B cell (primary cell): ENCODE results near the gene SRRD. TPM values are rescaled to one million over a fixed set of nuclear protein-coding genes. Genes with fewer than 3 reads are reported as not detected.

Source experiments
- ATAC-seq: fragments of 200-7000 bp; cut with Tn5 transposase; one replicate; pipeline ENCODE4 v1.10.0; 2021; ENCODE audit warnings: low read depth, mild to moderate bottlenecking, moderate number of reproducible peaks, moderate library complexity
- CTCF ChIA-PET: fragments of 350-600 bp; sonication (Branson Sonifier 250); formaldehyde crosslinking; loops from one replicate; lab custom pipeline; 2021; ENCODE audit warnings: antibody characterized with exemption, inconsistent platforms; lab: Charles Lee
- POLR2A ChIA-PET: fragments of 350-600 bp; sonication (Branson Sonifier 250); formaldehyde crosslinking; loops from one replicate; lab custom pipeline; 2021; ENCODE audit warnings: antibody characterized with exemption; lab: Charles Lee
- DNase-seq: peaks from one replicate; pipeline ENCODE4 v3.0.0; 2013
- H2AFZ ChIP-seq: 2 replicates; pipeline ENCODE4 v1.6.1; 2012; ENCODE audit warnings: mild to moderate bottlenecking, low read depth, low read length; ENCODE audit not compliant: insufficient read depth, poor library complexity, severe bottlenecking
- H3K27ac ChIP-seq, 2 donors: 1 replicate in 1 of 2; 2 replicates in 1 of 2; pipeline ENCODE4 v1.5.1; 2012 to 2013; ENCODE audit warnings: low read length in 2 of 2, mild to moderate bottlenecking in 2 of 2, moderate library complexity in 1 of 2
- H3K27me3 ChIP-seq, 4 experiments: fragments of 200-600 bp in 1 of 4; sonication (generic) in 1 of 4; replicated peaks in 1 of 4; 1 replicate in 2 of 4; 2 replicates in 2 of 4; pipeline versions ENCODE4 v1.6.1 to v1.7.0; 2013 to 2016; ENCODE audit warnings: low read length in 3 of 4, mild to moderate bottlenecking in 2 of 4, mixed read lengths in 1 of 4, moderate library complexity in 1 of 4; ENCODE audit not compliant: insufficient read depth in 4 of 4, control insufficient read depth in 3 of 4; ENCODE audit errors: control extremely low read depth in 1 of 4
- H3K36me3 ChIP-seq, 2 experiments: replicated peaks in 1 of 2; 1 replicate in 1 of 2; 2 replicates in 1 of 2; pipeline versions ENCODE4 v1.6.1 to v1.7.1; 2013; ENCODE audit warnings: low read length in 1 of 2; ENCODE audit not compliant: insufficient read depth in 2 of 2, control insufficient read depth in 1 of 2; ENCODE audit errors: control extremely low read depth in 1 of 2, extremely low read depth in 1 of 2
- H3K4me1 ChIP-seq, 2 donors: fragments of 200-600 bp in 1 of 2; sonication (generic) in 1 of 2; 1 replicate in 1 of 2; 2 replicates in 1 of 2; pipeline versions ENCODE4 v1.5.1 to v1.6.1; 2013 to 2017; ENCODE audit warnings: low read length in 2 of 2; ENCODE audit not compliant: control insufficient read depth in 2 of 2, insufficient read depth in 2 of 2
- H3K4me2 ChIP-seq: replicated peaks from 2 replicates; pipeline ENCODE3; 2012; ENCODE audit warnings: mild to moderate bottlenecking, low read depth, low read length; ENCODE audit not compliant: poor library complexity, severe bottlenecking
- H3K4me3 ChIP-seq, 5 experiments: fragments of 200-600 bp in 1 of 5; sonication (generic) in 1 of 5; 1 replicate in 3 of 5; 2 replicates in 2 of 5; pipeline versions ENCODE4 v1.5.1 to v1.7.0; 2011 to 2016; ENCODE audit warnings: low read length in 4 of 5, mild to moderate bottlenecking in 4 of 5, low read depth in 2 of 5, control low read depth in 1 of 5, moderate library complexity in 1 of 5; ENCODE audit not compliant: insufficient read depth in 1 of 5; ENCODE audit errors: control extremely low read depth in 1 of 5, extremely low read depth in 1 of 5
- H3K79me2 ChIP-seq: fragments of 200-600 bp; sonication (generic); one replicate; pipeline ENCODE4 v1.6.0; 2016; ENCODE audit warnings: low read length; ENCODE audit not compliant: control insufficient read depth, insufficient read depth
- H3K9ac ChIP-seq: fragments of 200-600 bp; sonication (generic); 2 replicates; pipeline ENCODE4 v1.6.1; 2017; ENCODE audit warnings: mild to moderate bottlenecking, low read length, moderate library complexity
- H3K9me3 ChIP-seq, 3 donors: one replicate each; pipeline versions ENCODE4 v1.6.1 to v1.7.1; 2013; ENCODE audit warnings: low read length in 2 of 3; ENCODE audit not compliant: control insufficient read depth in 2 of 3, insufficient read depth in 1 of 3; ENCODE audit errors: control extremely low read depth in 1 of 3
- H4K20me1 ChIP-seq: 2 replicates; pipeline ENCODE4 v1.6.0; 2012; ENCODE audit warnings: mild to moderate bottlenecking, low read length; ENCODE audit not compliant: insufficient read depth, control insufficient read depth, poor library complexity, severe bottlenecking
- H3K27ac Mint-ChIP-seq: one replicate; pipeline ENCODE4 v1.8.0; 2021; ENCODE audit warnings: mixed read lengths
- H3K27me3 Mint-ChIP-seq: one replicate; pipeline ENCODE4 v1.8.0; 2021; ENCODE audit warnings: mixed read lengths
- H3K4me1 Mint-ChIP-seq: one replicate; pipeline ENCODE4 v1.8.0; 2021; ENCODE audit warnings: mixed read lengths
- H3K4me3 Mint-ChIP-seq: one replicate; pipeline ENCODE4 v1.8.0; 2021; ENCODE audit warnings: mixed read lengths
- H3K9me3 Mint-ChIP-seq: one replicate; pipeline ENCODE4 v1.8.0; 2022; ENCODE audit warnings: mixed read lengths; ENCODE audit not compliant: insufficient read depth
- EZH2 ChIP-seq: IDR thresholded peaks from 2 replicates; pipeline ENCODE4 v1.6.1; 2012; ENCODE audit warnings: borderline replicate concordance, low read depth, mild to moderate bottlenecking, moderate library complexity, low read length; ENCODE audit not compliant: insufficient read depth, poor library complexity, severe bottlenecking
- WGBS: methylation state at CpG from one replicate; pipeline ENCODE4 v1.1.5; 2013; ENCODE audit warnings: missing lambda C conversion rate; ENCODE audit not compliant: insufficient coverage; 5-methylcytosine and 5-hydroxymethylcytosine counted together
- intact Hi-C: fragments of 100-400 bp; cut with micrococcal nuclease; formaldehyde crosslinking; loops from one replicate; pipeline ENCODE4 v1.10.0; 2022
- polyA plus RNA-seq: library from polyadenylated mRNA; depleted of rRNA; stranded (reverse); fragments of >200 nt; gene quantifications from 2 replicates; pipeline ENCODE4 v1.2.3, GENCODE V29; 2012
- total RNA-seq, 2 donors: library from RNA; stranded (reverse); fragments of 120-200 nt in 1 of 2; gene quantifications; 1 replicate in 1 of 2; 2 replicates in 1 of 2; pipeline versions ENCODE4 v1.2.3 to v1.2.4, GENCODE V29; 2013 to 2022
- TF ChIP-seq, protein P1 (sequence below): fragments of 200-600 bp; IDR thresholded peaks from one replicate; pipeline ENCODE4 v1.8.0; 2022; ENCODE audit warnings: antibody characterized with exemption, mild to moderate bottlenecking

The SRRD gene
- total and polyA plus RNA-seq, 2 donors (not counting 1 experiment from before 2014, with no cell fraction given) = 7.8 to 19.2 TPM

DNA sequence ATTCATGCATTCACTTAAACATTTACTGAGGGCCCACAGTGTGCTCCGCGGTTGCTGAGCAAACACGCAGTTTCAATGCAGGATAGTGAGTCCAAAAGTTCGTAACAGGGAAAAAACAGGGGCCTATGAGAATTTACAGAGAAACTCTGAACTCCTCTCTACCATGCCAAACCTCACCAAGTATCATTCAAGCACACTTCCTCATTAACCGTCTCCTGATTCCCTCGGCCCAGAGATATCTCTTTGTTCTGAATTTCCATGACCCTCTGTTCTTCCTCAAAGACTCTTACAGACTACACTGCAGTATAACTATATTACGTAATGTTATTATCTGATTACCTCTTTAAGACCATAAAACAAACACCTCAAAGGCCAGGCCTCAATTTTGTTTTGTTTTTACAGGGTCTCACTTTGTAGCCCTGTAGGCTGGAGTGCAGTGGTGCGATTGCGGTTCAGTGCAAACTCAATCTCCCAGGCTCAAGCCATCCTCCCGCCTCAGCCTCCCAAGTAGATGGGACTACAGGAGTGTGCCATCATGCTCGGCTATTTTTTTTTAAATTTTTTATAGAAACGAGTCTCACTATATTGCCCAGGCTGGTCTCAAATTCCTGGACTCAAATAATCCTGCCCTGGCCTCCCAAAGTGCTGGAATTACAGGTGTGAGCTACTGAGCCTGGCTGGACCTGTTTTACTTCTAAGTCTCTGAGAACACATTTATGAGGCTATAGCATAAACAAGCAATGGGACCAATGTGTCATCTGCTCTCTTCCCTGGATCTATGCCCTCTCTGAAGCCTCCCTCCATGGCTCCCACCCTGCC is 3.7 kb upstream of the SRRD start:
- ChIA-PET CTCF (interaction anchor here (1.0 to 1.6 kb wide), 5 partner anchors 18 to 49 kb away, joined by 3 to 5 read pairs (median 4); no protein-coding TSS in a partner anchor), POLR2A (no interaction called here)
- Histone ChIP-seq H3K36me3 (peaks cover 0 to 25% of the 10 kb centered on the region in 2 experiments), H3K4me1 (peaks cover 50 to 61% of the 10 kb centered on the region in 2 donors), H2AFZ (peak overlapping the region; percentile 64), H3K79me2 (peaks cover 67% of the 10 kb centered on the region), H4K20me1 (no peaks in the 10 kb centered on the region), H3K27ac (peak overlapping the region; percentile 50 to 72), H3K4me2 (peak overlapping the region; percentile 68), H3K27me3 (no peaks in the 10 kb centered on the region), H3K9me3 (no peaks in the 10 kb centered on the region), H3K4me3 (peak overlapping the region; percentile 31 to 55 (median 44)), H3K9ac (peak overlapping the region; percentile 50)
- H3K4me3 Mint-ChIP-seq = peak overlapping the region; percentile 94
- H3K27me3 Mint-ChIP-seq = no peaks in the 10 kb centered on the region
- peak overlapping the region; percentile 82 for H3K27ac Mint-ChIP-seq
- DNase-seq (peak; percentile 41), ATAC-seq (no peak)
- peaks cover 67% of the 10 kb centered on the region for H3K4me1 Mint-ChIP-seq
- TF ChIP-seq EZH2 = no peak
- TF ChIP-seq, protein P1, sequence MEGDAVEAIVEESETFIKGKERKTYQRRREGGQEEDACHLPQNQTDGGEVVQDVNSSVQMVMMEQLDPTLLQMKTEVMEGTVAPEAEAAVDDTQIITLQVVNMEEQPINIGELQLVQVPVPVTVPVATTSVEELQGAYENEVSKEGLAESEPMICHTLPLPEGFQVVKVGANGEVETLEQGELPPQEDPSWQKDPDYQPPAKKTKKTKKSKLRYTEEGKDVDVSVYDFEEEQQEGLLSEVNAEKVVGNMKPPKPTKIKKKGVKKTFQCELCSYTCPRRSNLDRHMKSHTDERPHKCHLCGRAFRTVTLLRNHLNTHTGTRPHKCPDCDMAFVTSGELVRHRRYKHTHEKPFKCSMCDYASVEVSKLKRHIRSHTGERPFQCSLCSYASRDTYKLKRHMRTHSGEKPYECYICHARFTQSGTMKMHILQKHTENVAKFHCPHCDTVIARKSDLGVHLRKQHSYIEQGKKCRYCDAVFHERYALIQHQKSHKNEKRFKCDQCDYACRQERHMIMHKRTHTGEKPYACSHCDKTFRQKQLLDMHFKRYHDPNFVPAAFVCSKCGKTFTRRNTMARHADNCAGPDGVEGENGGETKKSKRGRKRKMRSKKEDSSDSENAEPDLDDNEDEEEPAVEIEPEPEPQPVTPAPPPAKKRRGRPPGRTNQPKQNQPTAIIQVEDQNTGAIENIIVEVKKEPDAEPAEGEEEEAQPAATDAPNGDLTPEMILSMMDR = no peak
- WGBS = 33% methylated on average over 9 of the region's 12 CpGs
- intact Hi-C loops = loop anchor here (2.0 kb wide), 1 partner anchor 19 kb away; no protein-coding TSS in a partner anchor
- no peaks in the 10 kb centered on the region for H3K9me3 Mint-ChIP-seq

DNA sequence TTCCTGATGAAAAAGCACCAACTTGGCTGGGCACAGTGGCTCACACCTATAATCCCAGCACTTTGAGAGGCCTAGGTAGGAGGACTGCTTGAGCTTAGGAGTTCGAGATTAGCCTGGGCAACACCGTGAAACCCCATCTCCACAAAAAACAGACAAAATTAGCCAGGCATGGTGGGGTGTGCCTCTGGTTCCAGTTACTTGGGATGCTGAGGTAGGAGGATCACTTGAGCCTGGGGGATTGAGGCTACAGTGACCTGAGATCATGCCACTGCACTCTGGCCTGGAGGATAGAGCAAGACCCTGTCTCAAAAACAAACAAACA is 3.1 kb upstream of the SRRD start:
- CTCF ChIA-PET = no interaction called here
- H3K4me3 Mint-ChIP-seq = peak overlapping the region; percentile 94

More for the DNA sequence above, 3.1 kb upstream of the SRRD start:
- WGBS = no CpG with 5 or more reads among the region's 2 CpGs
- ATAC-seq (no peak), DNase-seq (no peak)
- H4K20me1 ChIP-seq = no peaks in the 10 kb centered on the region
- no peak overlapping the region for H3K9ac ChIP-seq
- POLR2A ChIA-PET = no interaction called here
- peak overlapping the region; percentile 68 for H3K4me2 ChIP-seq
- H3K4me3 ChIP-seq = no peak overlapping the region
- Mint-ChIP-seq H3K27me3 (no peaks in the 10 kb centered on the region), H3K27ac (peak overlapping the region; percentile 72), H3K4me1 (peaks cover 73% of the 10 kb centered on the region), H3K9me3 (no peaks in the 10 kb centered on the region)
- H3K36me3 ChIP-seq = peaks cover 0 to 24% of the 10 kb centered on the region in 2 experiments
- H3K4me1 ChIP-seq = peaks cover 50 to 61% of the 10 kb centered on the region in 2 donors
- no peak for TF ChIP-seq EZH2
- TF ChIP-seq, protein P1 = no peak
- peak overlapping the region; percentile 50 to 72 for H3K27ac ChIP-seq
- H3K27me3 ChIP-seq = no peaks in the 10 kb centered on the region
- H3K79me2 ChIP-seq = peaks cover 67% of the 10 kb centered on the region
- H2AFZ ChIP-seq = no peak overlapping the region
- intact Hi-C loops = loop anchor here (2.0 kb wide), 1 partner anchor 20 kb away; no protein-coding TSS in a partner anchor
- no peaks in the 10 kb centered on the region for H3K9me3 ChIP-seq
